Neural progenitor cell (in vitro differentiated cells): ENCODE results near the gene PTPRA. TPM values are rescaled to one million over a fixed set of nuclear protein-coding genes. Genes with fewer than 3 reads are reported as not detected.
A peak's percentile ranks its signal among the peaks of the same experiment; 100 is the strongest.
"Not testable (repeated sequence)": the region's sequence is repeated elsewhere in the genome, so short reads cannot be mapped to it uniquely, and the experiment has no call there.

Experiments
- DNase-seq: peaks from one replicate; pipeline ENCODE4 v3.0.0-alpha.2; 2016; ENCODE audit warnings: low spot score
- H2AFZ ChIP-seq: fragments of 200-600 bp; sonication (generic); replicated peaks from 2 replicates; pipeline ENCODE4 v1.6.1; 2016; ENCODE audit warnings: antibody characterized with exemption
- H3F3A ChIP-seq: fragments of 200-600 bp; sonication (generic); 2 replicates; pipeline ENCODE4 v1.6.1; 2016; ENCODE audit warnings: antibody characterized with exemption, low read depth
- H3K27ac ChIP-seq: fragments of 200-600 bp; sonication (generic); 2 replicates; pipeline ENCODE4 v1.5.1; 2016; ENCODE audit warnings: mild to moderate bottlenecking
- H3K27me3 ChIP-seq: fragments of 200-600 bp; sonication (generic); 2 replicates; pipeline ENCODE4 v1.6.1; 2016; ENCODE audit warnings: mild to moderate bottlenecking, moderate library complexity
- H3K36me3 ChIP-seq: fragments of 200-600 bp; sonication (generic); 2 replicates; pipeline ENCODE4 v1.5.1; 2016
- H3K4me1 ChIP-seq: fragments of 200-600 bp; sonication (generic); 2 replicates; pipeline ENCODE4 v1.6.1; 2016; ENCODE audit warnings: mixed run types
- H3K4me2 ChIP-seq: fragments of 200-600 bp; sonication (generic); 2 replicates; pipeline ENCODE4 v1.6.1; 2016
- H3K4me3 ChIP-seq: fragments of 200-600 bp; sonication (generic); 2 replicates; pipeline ENCODE4 v1.5.1; 2016
- H3K79me2 ChIP-seq: fragments of 200-600 bp; sonication (generic); 2 replicates; pipeline ENCODE4 v1.6.1; 2016; ENCODE audit warnings: low read depth
- H3K9ac ChIP-seq: fragments of 200-600 bp; sonication (generic); 2 replicates; pipeline ENCODE4 v1.6.1; 2016
- H3K9me3 ChIP-seq: fragments of 200-600 bp; sonication (generic); 2 replicates; pipeline ENCODE4 v1.5.1; 2016; ENCODE audit warnings: low read depth
- H4K20me1 ChIP-seq: fragments of 200-600 bp; sonication (generic); 2 replicates; pipeline ENCODE4 v1.6.1; 2016; ENCODE audit warnings: low read depth
- H3K27ac Mint-ChIP-seq: 3 replicates; pipeline ENCODE4 v1.8.0; 2021; ENCODE audit warnings: mixed read lengths
- H3K27me3 Mint-ChIP-seq: 2 replicates; pipeline ENCODE4 v1.8.0; 2022; ENCODE audit warnings: low read depth, mild to moderate bottlenecking, inconsistent platforms, moderate library complexity, mixed read lengths; ENCODE audit not compliant: insufficient read depth
- H3K36me3 Mint-ChIP-seq: 3 replicates; pipeline ENCODE4 v1.8.0; 2021; ENCODE audit warnings: mixed read lengths
- H3K4me1 Mint-ChIP-seq: 3 replicates; pipeline ENCODE4 v1.8.0; 2021; ENCODE audit warnings: mixed read lengths
- H3K4me3 Mint-ChIP-seq: 3 replicates; pipeline ENCODE4 v1.8.0; 2021; ENCODE audit warnings: mild to moderate bottlenecking, moderate library complexity, mixed read lengths
- H3K9me3 Mint-ChIP-seq: 3 replicates; pipeline ENCODE4 v1.8.0; 2020; ENCODE audit warnings: mixed read lengths
- CTCF ChIP-seq: fragments of 200-600 bp; sonication (generic); IDR thresholded peaks from 2 replicates; pipeline ENCODE4 v1.5.1; 2017; ENCODE audit warnings: antibody characterized with exemption, mild to moderate bottlenecking
- EZH2 ChIP-seq: fragments of 200-600 bp; sonication (generic); IDR thresholded peaks from 2 replicates; pipeline ENCODE4 v1.6.1; 2017; ENCODE audit warnings: antibody characterized with exemption, mild to moderate bottlenecking, moderate library complexity
- EZH2phosphoT487 ChIP-seq: fragments of 200-600 bp; sonication (generic); IDR thresholded peaks from 2 replicates; pipeline ENCODE4 v1.6.1; 2017; ENCODE audit warnings: antibody characterized with exemption
- total RNA-seq: library from RNA; depleted of rRNA; stranded (reverse); fragments of >200 nt; gene quantifications from 2 replicates; pipeline ENCODE4 v1.2.3, GENCODE V29; 2015; ENCODE audit warnings: low replicate concordance

Gene PTPRA
- total RNA-seq, 1 donor from 2014 or later = 77.7 TPM

GRCh38 chr20:3072530-3073250 is 199.4 kb downstream of the PTPRA start:
- peaks cover 16% of the 10 kb centered on the region for H3K27me3 Mint-ChIP-seq
- no peak overlapping the region for H3K27ac ChIP-seq
- H3K4me2 ChIP-seq = peak overlapping the region; percentile 66
- H3K9me3 Mint-ChIP-seq = peaks cover 2% of the 10 kb centered on the region
- H3K36me3 ChIP-seq = no peaks in the 10 kb centered on the region
- H3K9ac ChIP-seq = no peak overlapping the region
- no peaks in the 10 kb centered on the region for H4K20me1 ChIP-seq
- H3K36me3 Mint-ChIP-seq = no peaks in the 10 kb centered on the region
- DNase-seq = no peak
- H3K27ac Mint-ChIP-seq = peak overlapping the region; percentile 81
- no peaks in the 10 kb centered on the region for H3K79me2 ChIP-seq
- H2AFZ ChIP-seq = peak overlapping the region; percentile 98
- peaks cover 51% of the 10 kb centered on the region for H3K27me3 ChIP-seq
- H3F3A ChIP-seq = no peaks in the 10 kb centered on the region
- H3K9me3 ChIP-seq = no peaks in the 10 kb centered on the region
- TF ChIP-seq EZH2phosphoT487 (no peak), CTCF (no peak), EZH2 (no peak)
- peak overlapping the region; percentile 39 for H3K4me3 ChIP-seq
- H3K4me1 Mint-ChIP-seq = peaks cover 12% of the 10 kb centered on the region
- peak overlapping the region; percentile 46 for H3K4me3 Mint-ChIP-seq
- no peaks in the 10 kb centered on the region for H3K4me1 ChIP-seq

DNA sequence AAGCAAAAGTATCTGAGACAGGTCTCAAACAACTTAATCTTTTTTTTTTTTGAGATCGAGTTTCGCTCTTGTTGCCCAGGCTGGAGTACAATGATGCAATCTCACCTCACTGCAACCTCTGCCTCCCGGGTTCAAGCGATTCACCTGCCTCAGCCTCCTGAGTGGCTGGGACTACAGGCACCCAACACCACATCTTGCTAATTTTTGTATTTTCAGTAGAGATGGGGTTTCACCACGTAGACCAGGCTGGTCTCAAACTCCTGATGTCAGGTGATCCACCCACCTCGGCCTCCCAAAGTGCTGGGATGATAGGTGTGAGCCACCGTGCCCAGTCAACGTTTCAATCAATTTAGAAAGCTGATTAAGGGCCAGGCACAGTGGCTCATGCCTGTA is 200.0 kb downstream of the PTPRA start:
- H3K4me3 ChIP-seq, H3K27ac Mint-ChIP-seq, H3K4me2 ChIP-seq, H3K9ac ChIP-seq, H3K9me3 Mint-ChIP-seq, H3K79me2 ChIP-seq, H2AFZ ChIP-seq, H3K4me1 ChIP-seq, H3K4me3 Mint-ChIP-seq, H3K9me3 ChIP-seq, H3K36me3 ChIP-seq, H3K36me3 Mint-ChIP-seq, DNase-seq, H3F3A ChIP-seq, H3K4me1 Mint-ChIP-seq, H3K27ac ChIP-seq, H4K20me1 ChIP-seq: not testable (repeated sequence)
- H3K27me3 Mint-ChIP-seq = peaks cover 16% of the 10 kb centered on the region
- H3K27me3 ChIP-seq = peaks cover 56% of the 10 kb centered on the region

- Histone ChIP-seq H3K9ac (no peak overlapping the region), H3K36me3 (no peaks in the 10 kb centered on the region), H3K9me3 (no peaks in the 10 kb centered on the region), H3F3A (no peaks in the 10 kb centered on the region), H3K27ac (no peak overlapping the region), H3K79me2 (no peaks in the 10 kb centered on the region), H2AFZ (no peak overlapping the region), H4K20me1 (no peaks in the 10 kb centered on the region), H3K4me1 (no peaks in the 10 kb centered on the region), H3K27me3 (peaks cover 67% of the 10 kb centered on the region), H3K4me3 (no peak overlapping the region), H3K4me2 (no peak overlapping the region)
- Mint-ChIP-seq H3K9me3 (peaks cover 2% of the 10 kb centered on the region), H3K27ac (no peak overlapping the region), H3K36me3 (no peaks in the 10 kb centered on the region), H3K4me3 (no peak overlapping the region), H3K4me1 (peaks cover 9% of the 10 kb centered on the region), H3K27me3 (peaks cover 13% of the 10 kb centered on the region)
- TF ChIP-seq EZH2 (no peak), CTCF (no peak), EZH2phosphoT487 (no peak)
- no peak for DNase-seq
Measured at GRCh38 chr20:3074812-3075211, 201.5 kb downstream of the PTPRA start.

DNA sequence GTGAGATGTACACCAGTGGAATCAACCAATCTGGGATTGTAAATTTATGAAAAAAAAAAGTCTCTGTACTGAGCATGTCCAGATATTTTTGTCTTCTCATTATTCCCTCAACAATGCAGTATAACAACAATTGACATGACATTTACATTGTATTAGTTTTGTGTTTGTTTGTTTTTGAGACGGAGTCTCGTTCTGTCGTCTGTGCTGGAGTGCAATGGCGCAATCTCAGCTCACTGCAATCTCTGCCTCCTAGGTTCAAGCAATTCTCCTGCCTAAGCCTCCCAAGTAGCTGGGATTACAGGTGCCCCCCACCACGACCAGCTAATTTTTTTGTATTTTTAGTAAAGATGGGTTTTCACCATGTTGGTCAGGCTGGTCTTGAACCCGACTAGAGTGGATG is 202.0 kb downstream of the PTPRA start:
- not testable (repeated sequence) for H3K4me1 Mint-ChIP-seq, H3K79me2 ChIP-seq, DNase-seq, H4K20me1 ChIP-seq, H3K27ac ChIP-seq, H3K4me3 ChIP-seq, H3K9ac ChIP-seq, H3F3A ChIP-seq, H3K27ac Mint-ChIP-seq, H3K4me1 ChIP-seq, H3K9me3 ChIP-seq, H3K4me3 Mint-ChIP-seq, H3K36me3 ChIP-seq, H3K9me3 Mint-ChIP-seq, H3K36me3 Mint-ChIP-seq, H2AFZ ChIP-seq, H3K4me2 ChIP-seq
- peaks cover 17% of the 10 kb centered on the region for H3K27me3 Mint-ChIP-seq
- H3K27me3 ChIP-seq = peaks cover 71% of the 10 kb centered on the region
